Esophagus squamous epithelium (tissue), 4 donors: ENCODE measurements around the gene PTDSS2.
"Not testable (repeated sequence)": the region's sequence is repeated elsewhere in the genome, so short reads cannot be mapped to it uniquely, and the experiment has no call there.

ENCODE experiments used
- CTCF ChIP-seq, 6 experiments: fragments of 450-650 bp in 4 of 6; fragments of 200-600 bp in 2 of 6; sonication (generic) in 2 of 6; IDR thresholded peaks; one replicate each; pipeline ENCODE4 v1.5.1; 2016 to 2019; ENCODE audit warnings: antibody characterized with exemption in 6 of 6, mild to moderate bottlenecking in 4 of 6, moderate library complexity in 4 of 6
- POLR2A ChIP-seq, 4 donors: fragments of 450-650 bp; IDR thresholded peaks; one replicate each; pipeline ENCODE4 v1.6.1; 2017; ENCODE audit warnings: antibody characterized with exemption in 4 of 4, mild to moderate bottlenecking in 4 of 4, moderate library complexity in 3 of 4

- not testable (repeated sequence) for TF ChIP-seq POLR2A, CTCF (IDR thresholded peaks at IDR 0.05)
These were observed 39.4 kb upstream of the PTDSS2 start for GRCh38 chr11:410711-411110.
